Endothelial cell of hepatic sinusoid (primary cell): Measurements from ENCODE around the gene FAM83C.

Experiments
- in situ Hi-C: cut with HindIII; loops from 2 replicates; pipeline ENCODE4 v1.10.0; 2017; ENCODE audit warnings: low sequenced_read_pairs

FAM83C gene

DNA sequence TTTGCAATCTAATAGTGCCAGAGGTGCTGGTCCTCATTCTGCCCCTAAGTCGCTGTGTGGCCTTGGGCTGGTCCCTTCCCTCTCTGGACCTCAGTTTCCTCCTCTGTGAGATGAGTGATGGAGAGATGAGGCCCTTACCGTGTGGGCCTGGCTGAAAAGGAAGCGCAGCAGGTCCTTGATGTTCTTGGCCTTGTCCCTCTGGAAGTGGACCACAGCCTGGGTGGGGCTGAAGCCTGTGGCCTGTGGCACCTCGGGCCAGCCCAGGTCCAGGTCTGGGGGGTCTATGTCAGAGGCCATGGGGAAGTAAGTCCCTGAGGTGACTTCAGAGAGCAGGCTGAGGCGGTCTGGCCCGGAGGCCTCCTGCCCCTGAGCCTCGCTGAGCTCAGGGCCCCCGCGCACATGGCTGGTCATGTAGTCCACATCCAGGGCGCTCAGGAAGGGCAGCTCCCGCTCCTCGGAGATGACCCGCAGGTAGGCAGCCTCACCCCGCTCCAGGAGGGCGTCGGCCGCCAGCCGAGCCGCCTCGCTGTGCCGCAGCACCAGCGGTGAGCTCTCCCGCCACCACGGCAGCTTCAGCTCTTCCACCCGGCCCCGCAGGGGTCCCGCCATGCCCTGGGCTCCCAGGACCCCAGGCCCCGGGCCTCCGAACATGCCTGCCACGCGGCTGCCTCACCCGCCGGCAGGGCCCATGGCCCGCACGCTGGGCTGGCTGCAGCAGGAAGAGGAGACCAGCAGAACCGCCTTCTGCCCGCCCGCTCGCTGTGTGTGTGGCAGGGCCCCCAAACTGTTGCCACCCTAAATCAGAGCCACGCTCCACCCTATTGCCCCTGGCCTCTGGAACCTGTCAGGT lies at the start of gene FAM83C:
TSS of gene FAM83C (minus strand) at position 772 of the 850 bp plus-strand sequence. CDS start at position 651, 121 bp downstream.
- in situ Hi-C loops, result no loop called here

DNA sequence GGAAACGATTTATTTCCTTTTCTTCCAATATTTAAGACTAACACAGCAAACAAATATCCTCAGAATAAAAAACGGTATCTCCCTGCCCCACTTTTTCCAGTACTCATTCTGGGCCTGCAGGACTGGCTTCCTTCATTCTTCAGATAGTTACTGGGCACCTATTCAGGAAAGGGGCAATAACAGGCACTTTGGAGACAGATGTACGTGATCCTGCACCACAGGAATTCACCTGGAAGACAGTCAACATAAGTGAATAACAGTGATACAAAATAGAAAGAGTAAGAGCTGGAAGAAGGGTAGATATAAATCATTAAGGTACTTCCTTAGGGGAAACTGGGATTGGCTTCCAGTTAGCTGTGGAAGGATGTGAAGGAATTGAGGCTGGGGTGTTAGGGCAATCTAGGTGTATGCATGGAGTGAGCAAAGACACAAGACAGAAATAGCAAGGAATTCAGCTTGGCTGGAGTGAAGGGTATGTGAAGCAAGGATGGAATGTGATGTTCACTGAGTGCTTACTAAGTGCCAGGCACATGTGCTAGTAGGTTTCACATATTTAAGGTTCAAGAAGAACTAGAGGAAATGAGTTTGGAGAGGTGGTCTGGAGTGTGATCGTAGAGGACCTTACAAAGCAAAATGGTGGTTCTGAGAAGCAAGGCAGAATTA lies 49.3 kb upstream of the FAM83C start:
- in situ Hi-C loops, result loop anchor here (5.0 kb wide), 1 partner anchor 91 kb away; no protein-coding TSS in a partner anchor

- in situ Hi-C loops, result loop anchor here (5.0 kb wide), 1 partner anchor 92 kb away; no protein-coding TSS in a partner anchor
Measured at GRCh38 chr20:35340436-35340835, 48.2 kb upstream of the FAM83C start.

- in situ Hi-C loops, result loop anchor here (5.0 kb wide), 1 partner anchor 93 kb away; no protein-coding TSS in a partner anchor
Measured at GRCh38 chr20:35339636-35340035, 47.4 kb upstream of the FAM83C start.

- in situ Hi-C loops, result no loop called here
Measured at GRCh38 chr20:35339007-35339406, 46.8 kb upstream of the FAM83C start.

GRCh38 chr20:35334311-35335101 lies 42.3 kb upstream of the FAM83C start:
- in situ Hi-C loops, result no loop called here

DNA sequence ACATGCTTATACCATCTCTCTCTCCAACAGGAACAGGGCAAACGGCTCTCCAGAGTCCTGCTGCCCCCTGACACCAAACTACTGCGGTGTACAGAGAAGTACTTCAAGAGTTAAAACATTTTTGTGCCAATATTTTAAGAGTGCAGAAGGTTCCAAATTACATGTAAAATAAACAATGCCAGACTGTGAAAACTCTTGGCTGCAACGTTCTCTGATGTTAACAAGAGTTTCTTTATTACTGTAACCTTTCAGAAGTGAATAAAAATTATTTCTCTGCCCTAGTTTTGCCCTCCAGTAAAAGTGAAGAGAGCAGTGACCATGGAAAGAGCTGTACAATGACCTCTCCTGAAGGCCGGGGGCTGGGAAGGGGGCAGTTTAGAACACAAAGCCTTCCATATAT lies 41.4 kb upstream of the FAM83C start:
- in situ Hi-C loops, result no loop called here

DNA sequence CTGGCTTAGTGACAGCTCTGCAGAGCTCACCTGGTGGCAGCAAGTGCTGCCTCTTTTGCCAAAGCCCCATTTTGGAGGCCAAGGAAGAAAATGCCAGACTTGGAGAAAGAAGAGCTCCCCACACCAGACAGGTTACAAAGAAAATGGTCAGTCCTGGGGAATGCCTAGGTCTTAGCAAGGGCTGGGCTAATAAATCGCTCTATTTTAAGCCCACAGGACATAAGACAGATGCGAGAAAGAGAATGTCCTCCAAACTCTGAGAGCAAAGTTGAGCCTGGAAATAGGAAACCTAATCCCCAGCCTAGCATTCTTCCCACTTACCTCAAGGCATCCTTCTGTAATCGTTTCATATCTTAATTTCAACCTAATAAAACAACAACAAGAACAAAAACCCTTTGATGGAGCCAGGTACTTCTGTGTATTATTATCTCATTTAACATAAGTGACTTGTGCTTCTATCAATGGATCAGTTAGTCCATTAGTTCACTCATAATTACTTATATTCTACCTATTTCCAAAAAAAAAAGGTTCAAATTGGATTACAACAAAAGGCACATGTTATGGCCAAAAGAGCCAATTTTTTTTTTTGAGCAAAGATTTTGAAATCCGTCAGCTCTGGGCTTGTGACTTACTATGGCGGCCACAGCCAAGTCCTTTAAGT lies 40.4 kb upstream of the FAM83C start:
- in situ Hi-C loops, result no loop called here

GRCh38 chr20:35329435-35330139 lies 37.4 kb upstream of the FAM83C start:
- in situ Hi-C loops, result no loop called here

DNA sequence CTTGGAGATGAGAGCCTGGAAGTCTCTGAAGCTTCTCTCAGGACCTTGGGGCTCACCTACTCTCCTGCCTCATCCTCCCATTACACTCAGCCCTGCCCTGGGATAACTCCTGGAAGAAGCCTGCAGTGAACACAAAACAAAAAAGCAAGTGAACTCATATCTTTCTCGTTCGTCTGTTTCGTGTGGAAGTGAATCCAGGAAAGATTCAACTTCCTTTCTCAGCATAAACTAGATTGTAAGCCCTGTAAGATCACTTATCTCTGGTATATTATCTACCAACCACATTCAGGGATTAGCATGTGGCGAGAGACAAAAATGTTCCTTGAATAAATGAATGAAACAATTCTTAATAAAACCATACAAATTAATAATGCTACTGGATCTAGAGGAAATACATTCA lies 36.5 kb upstream of the FAM83C start:
- in situ Hi-C loops, result no loop called here

- in situ Hi-C loops, result no loop called here
Measured at GRCh38 chr20:35328095-35328685, 36.0 kb upstream of the FAM83C start.

DNA sequence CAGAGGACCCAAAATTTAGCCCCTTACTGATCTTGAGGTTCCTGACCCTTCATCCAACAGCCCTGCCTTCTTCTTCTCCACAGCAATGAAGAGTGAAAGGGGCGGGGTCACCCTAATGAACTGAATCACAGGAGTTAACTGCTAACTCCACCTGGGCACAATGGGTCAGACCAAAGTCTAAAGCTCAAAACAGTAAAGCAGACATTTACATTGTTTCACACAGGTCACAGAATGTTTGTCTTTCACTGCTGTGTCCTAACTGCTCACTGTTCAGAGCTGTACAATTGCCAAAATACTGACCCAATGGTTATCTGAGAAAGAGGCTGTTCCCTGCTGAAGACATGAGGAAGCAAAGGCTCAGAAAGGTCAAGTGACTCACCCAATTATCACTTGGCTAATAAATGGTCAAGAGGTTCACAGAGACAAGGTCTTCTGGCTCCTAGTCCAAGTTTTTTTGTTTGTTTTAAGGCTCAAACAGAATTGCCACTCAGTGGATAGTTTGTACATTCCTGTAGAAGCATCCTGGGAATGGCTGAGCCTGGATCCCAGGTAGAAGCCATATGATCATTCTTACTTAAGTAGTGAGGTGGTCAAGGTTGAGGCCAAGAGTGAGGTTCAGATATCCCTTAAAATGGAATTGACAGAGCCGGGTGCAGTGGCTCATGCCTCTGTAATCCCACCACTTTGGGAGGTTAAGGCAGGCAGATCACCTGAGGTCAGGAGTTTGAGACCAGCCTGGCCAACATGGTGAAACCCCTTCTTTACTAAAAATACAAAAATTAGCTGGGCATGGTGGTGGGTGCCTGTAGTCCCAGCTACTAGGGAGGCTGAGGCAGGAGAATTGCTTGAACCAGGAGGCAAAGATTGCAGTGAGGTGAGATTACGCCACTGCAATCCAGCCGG lies 35.1 kb upstream of the FAM83C start:
- in situ Hi-C loops, result no loop called here

DNA sequence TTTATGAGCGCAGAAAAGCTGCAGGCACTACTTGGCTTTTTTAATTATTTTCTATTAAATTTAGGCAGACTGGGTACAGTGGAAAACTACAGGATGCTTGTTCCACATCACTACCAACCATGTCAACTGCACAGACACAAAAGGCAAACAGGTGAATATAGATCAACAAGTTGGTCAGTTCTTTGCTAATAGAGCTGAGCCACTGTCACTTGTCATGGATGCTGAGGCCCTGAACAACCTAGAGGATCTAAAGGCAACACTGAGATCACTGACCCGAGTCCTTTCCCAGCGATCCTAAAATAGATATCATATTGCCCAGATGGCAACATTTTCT lies 34.5 kb upstream of the FAM83C start:
- in situ Hi-C loops, result no loop called here

DNA sequence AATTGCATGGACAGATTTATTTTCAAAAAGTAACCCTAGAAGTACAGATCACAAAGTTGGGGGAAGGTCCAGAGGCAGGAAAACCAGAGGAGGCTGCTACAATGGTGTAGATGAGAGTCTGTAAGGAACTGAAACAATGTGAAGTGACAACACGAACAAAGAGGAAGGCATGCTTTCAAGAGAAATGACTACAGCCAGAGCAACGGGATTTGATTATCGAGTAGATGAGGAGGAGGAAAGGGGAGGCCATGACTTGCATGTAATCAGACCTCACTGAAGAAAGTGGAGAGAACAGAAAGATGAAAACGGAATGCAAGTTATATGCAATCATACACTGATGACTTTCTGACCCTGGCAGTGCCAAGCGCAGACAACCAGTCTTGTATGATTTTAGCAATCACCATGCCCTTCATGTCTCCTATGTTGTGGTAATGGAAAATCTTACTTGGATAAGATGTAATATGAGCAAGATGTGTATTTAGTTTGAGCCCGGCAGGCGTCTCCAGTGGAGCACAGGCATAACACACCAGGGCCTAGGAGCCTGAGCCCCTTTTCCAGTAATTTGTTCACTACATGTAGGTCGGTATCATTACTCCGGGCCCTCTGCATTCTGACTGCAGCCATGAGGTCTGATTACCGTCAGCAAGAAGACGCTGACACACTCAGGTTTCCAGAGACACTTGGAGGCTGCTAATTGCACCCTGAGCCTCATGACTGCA lies 34.0 kb upstream of the FAM83C start:
- in situ Hi-C loops, result no loop called here

DNA sequence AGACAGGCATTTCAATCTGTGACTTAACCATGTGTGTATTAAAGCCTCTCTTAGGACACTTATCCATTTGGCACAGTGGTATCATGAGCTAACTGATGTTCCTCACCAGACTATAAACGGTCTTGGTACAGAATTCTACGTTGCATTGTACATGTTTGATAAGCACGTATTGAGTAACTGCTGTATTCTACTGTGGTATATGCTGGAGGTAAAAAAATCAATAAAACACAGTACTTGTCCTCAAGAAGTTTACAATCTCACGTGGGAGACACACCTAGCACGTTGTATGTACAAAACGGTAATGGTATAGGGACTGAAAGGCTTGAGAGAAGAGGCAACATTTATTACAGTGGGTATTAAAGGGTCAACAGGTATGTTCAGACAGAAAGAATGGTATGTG lies 33.2 kb upstream of the FAM83C start:
- in situ Hi-C loops, result no loop called here

GRCh38 chr20:35320396-35321126 lies 28.3 kb upstream of the FAM83C start:
- in situ Hi-C loops, result no loop called here

GRCh38 chr20:35319871-35320197 lies 27.6 kb upstream of the FAM83C start:
- in situ Hi-C loops, result no loop called here
